WTC11 (cell line): ENCODE data around the gene ARID3B. TPM values are rescaled to one million over a fixed set of nuclear protein-coding genes. Genes with fewer than 3 reads are reported as not detected.
"Not testable (repeated sequence)": the region's sequence is repeated elsewhere in the genome, so short reads cannot be mapped to it uniquely, and the experiment has no call there.

Source experiments
- ATAC-seq: fragments of 200-7000 bp; cut with Tn5 transposase; 2 replicates; pipeline ENCODE4 v1.10.0; 2021; ENCODE audit warnings: mild to moderate bottlenecking, moderate library complexity
- CTCF ChIA-PET: fragments of 300-600 bp; sonication (Branson Sonifier 250); formaldehyde crosslinking; loops from one replicate; lab custom pipeline; 2021; ENCODE audit warnings: antibody characterized with exemption; lab: Charles Lee
- POLR2A ChIA-PET: fragments of 350-600 bp; sonication (Branson Sonifier 250); formaldehyde crosslinking; loops from one replicate; lab custom pipeline; 2021; ENCODE audit warnings: antibody characterized with exemption; lab: Charles Lee
- DNase-seq: peaks from one replicate; pipeline ENCODE4 v3.0.0; 2021; ENCODE audit warnings: low spot score
- H3K27ac Mint-ChIP-seq: 2 replicates; pipeline ENCODE4 v1.8.0; 2021; ENCODE audit warnings: mixed read lengths
- H3K27me3 Mint-ChIP-seq: 2 replicates; pipeline ENCODE4 v1.8.0; 2021; ENCODE audit warnings: low read depth, mild to moderate bottlenecking, moderate library complexity, mixed read lengths
- H3K36me3 Mint-ChIP-seq: 2 replicates; pipeline ENCODE4 v1.8.0; 2021; ENCODE audit warnings: mixed read lengths
- H3K4me1 Mint-ChIP-seq: 2 replicates; pipeline ENCODE4 v1.8.0; 2022; ENCODE audit warnings: mixed read lengths
- H3K4me3 Mint-ChIP-seq: 2 replicates; pipeline ENCODE4 v1.8.0; 2021; ENCODE audit warnings: mild to moderate bottlenecking, moderate library complexity, mixed read lengths
- H3K9me3 Mint-ChIP-seq: 2 replicates; pipeline ENCODE4 v1.8.0; 2021; ENCODE audit warnings: mixed read lengths
- CTCF ChIP-seq: fragments of 200-600 bp; IDR thresholded peaks from 2 replicates; pipeline ENCODE4 v1.8.0; 2022; ENCODE audit warnings: antibody characterized with exemption
- ESRRA ChIP-seq: sonication (generic); formaldehyde crosslinking; IDR thresholded peaks from 2 replicates; pipeline ENCODE4 v1.8.1; 2022; ENCODE audit warnings: mild to moderate bottlenecking, missing genetic modification reagents, borderline replicate concordance
- GTF2I ChIP-seq: fragments of 250-450 bp; sonication (Bioruptor Pico); conservative IDR thresholded peaks from 2 replicates; pipeline ENCODE4 v1.4.0; 2021; ENCODE audit warnings: mild to moderate bottlenecking
- IRF2 ChIP-seq: sonication (generic); formaldehyde crosslinking; IDR thresholded peaks from 2 replicates; pipeline ENCODE4 v1.8.0; 2022; ENCODE audit warnings: low read depth, missing genetic modification reagents, borderline replicate concordance
- NFATC4 ChIP-seq: fragments of 250-450 bp; sonication (Bioruptor Pico); IDR thresholded peaks from 2 replicates; pipeline ENCODE4 v1.9.0; 2021; ENCODE audit warnings: mild to moderate bottlenecking
- NFE2L1 ChIP-seq: sonication (generic); formaldehyde crosslinking; IDR thresholded peaks from 2 replicates; pipeline ENCODE4 v1.8.1; 2023; ENCODE audit warnings: missing genetic modification reagents
- PRRX2 ChIP-seq: fragments of 250-450 bp; sonication (Bioruptor Pico); IDR thresholded peaks from 2 replicates; pipeline ENCODE4 v1.8.0; 2021; ENCODE audit warnings: mild to moderate bottlenecking
- TP53 ChIP-seq: sonication (generic); formaldehyde crosslinking; IDR thresholded peaks from 2 replicates; pipeline ENCODE4 v1.8.1; 2023; ENCODE audit warnings: mild to moderate bottlenecking, missing genetic modification reagents
- ZNF138 ChIP-seq: sonication (generic); formaldehyde crosslinking; conservative IDR thresholded peaks from 2 replicates; pipeline ENCODE4 v1.8.1; 2022; ENCODE audit warnings: mild to moderate bottlenecking, moderate library complexity, missing genetic modification reagents
- ZNF232 ChIP-seq: sonication (generic); formaldehyde crosslinking; IDR thresholded peaks from 2 replicates; pipeline ENCODE4 v1.8.0; 2022; ENCODE audit warnings: mild to moderate bottlenecking, missing genetic modification reagents
- ZNF317 ChIP-seq: sonication (generic); formaldehyde crosslinking; IDR thresholded peaks from 2 replicates; pipeline ENCODE4 v1.8.1; 2023; ENCODE audit warnings: low read depth, mild to moderate bottlenecking, moderate library complexity, missing genetic modification reagents, borderline replicate concordance
- ZNF532 ChIP-seq: fragments of 250-450 bp; sonication (Bioruptor Pico); IDR thresholded peaks from 2 replicates; pipeline ENCODE4 v1.9.0; 2021; ENCODE audit warnings: mild to moderate bottlenecking, borderline replicate concordance
- total RNA-seq: library from RNA; stranded (reverse); gene quantifications from 3 replicates; pipeline ENCODE4 v1.2.3, GENCODE V29; 2021
- TF ChIP-seq, protein P1 (sequence below): sonication (generic); formaldehyde crosslinking; IDR thresholded peaks from 2 replicates; pipeline ENCODE4 v1.8.1; 2023; ENCODE audit warnings: mild to moderate bottlenecking, missing genetic modification reagents, moderate library complexity

Gene ARID3B
- total RNA-seq, 1 experiment from 2014 or later = 133 TPM

- POLR2A ChIA-PET = interaction anchor here (1.1 kb wide), 1 partner anchor 62 kb away, joined by 3 read pairs; no protein-coding TSS in a partner anchor
- H3K4me3 Mint-ChIP-seq = no peak overlapping the region
- peak overlapping the region; percentile 90 for H3K27ac Mint-ChIP-seq
These were observed 5.5 kb upstream of the ARID3B start for GRCh38 chr15:74535388-74536084.

DNA sequence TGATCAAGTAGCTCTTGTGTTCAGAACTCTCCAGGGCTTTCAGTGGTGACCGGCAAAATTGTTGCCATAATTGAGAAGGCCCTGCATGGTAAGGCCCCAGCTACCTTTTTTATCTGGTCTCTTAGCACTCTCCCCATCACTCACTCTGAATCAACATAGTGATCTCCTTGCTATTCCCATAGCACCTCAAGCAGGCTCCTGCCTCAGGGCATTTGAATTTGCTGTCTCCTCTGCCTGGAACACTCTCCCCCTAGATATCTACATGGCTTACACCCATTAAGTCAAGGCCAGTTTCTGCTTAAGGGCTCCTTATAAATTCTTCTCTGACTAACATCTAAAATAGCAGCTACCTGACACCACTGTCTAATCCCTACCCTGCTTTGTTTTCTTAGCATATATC lies 3.3 kb upstream of the ARID3B start:
- peak overlapping the region; percentile 88 for H3K27ac Mint-ChIP-seq
- H3K27me3 Mint-ChIP-seq = no peaks in the 10 kb centered on the region; the same call in 1 of the 2 replicates
- ChIA-PET CTCF (no interaction called here), POLR2A (no interaction called here)
- H3K36me3 Mint-ChIP-seq = 0 out of 2 replicates have a peak, but pooled peaks cover 4% of the 10 kb centered on the region
- no peaks in the 10 kb centered on the region for H3K9me3 Mint-ChIP-seq
- ATAC-seq (no peak), DNase-seq (no peak)
- H3K4me1 Mint-ChIP-seq = peaks cover 34% of the 10 kb centered on the region
- H3K4me3 Mint-ChIP-seq = no peak overlapping the region
- TF ChIP-seq TP53 (CRISPR knock-in tag) = no peak
- TF ChIP-seq, protein P1, sequence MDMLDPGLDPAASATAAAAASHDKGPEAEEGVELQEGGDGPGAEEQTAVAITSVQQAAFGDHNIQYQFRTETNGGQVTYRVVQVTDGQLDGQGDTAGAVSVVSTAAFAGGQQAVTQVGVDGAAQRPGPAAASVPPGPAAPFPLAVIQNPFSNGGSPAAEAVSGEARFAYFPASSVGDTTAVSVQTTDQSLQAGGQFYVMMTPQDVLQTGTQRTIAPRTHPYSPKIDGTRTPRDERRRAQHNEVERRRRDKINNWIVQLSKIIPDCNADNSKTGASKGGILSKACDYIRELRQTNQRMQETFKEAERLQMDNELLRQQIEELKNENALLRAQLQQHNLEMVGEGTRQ (CRISPR knock-in tag) = no peak
- no peak for TF ChIP-seq CTCF
- TF ChIP-seq ZNF232 (CRISPR knock-in tag) = no peak

More at GRCh38 chr15:74535388-74536084, 5.5 kb upstream of the ARID3B start:
- Mint-ChIP-seq H3K36me3 (no peaks in the 10 kb centered on the region), H3K4me1 (peaks cover 42% of the 10 kb centered on the region), H3K27me3 (no peaks in the 10 kb centered on the region; the same call in 1 of the 2 replicates), H3K9me3 (no peaks in the 10 kb centered on the region)
- ATAC-seq (no peak), DNase-seq (no peak)
- CTCF ChIA-PET = no interaction called here
- TF ChIP-seq NFE2L1 (CRISPR knock-in tag) (no peak), NFATC4 (CRISPR knock-in tag) (no peak), CTCF (no peak), IRF2 (CRISPR knock-in tag) (no peak), ZNF317 (CRISPR knock-in tag) (no peak)

GRCh38 chr15:74539521-74539920 lies 1.5 kb upstream of the ARID3B start:
- peak overlapping the region; percentile 94 for H3K4me3 Mint-ChIP-seq
- POLR2A ChIA-PET, H3K9me3 Mint-ChIP-seq, H3K27me3 Mint-ChIP-seq, DNase-seq, ATAC-seq: not testable (repeated sequence)
- H3K27ac Mint-ChIP-seq = peak overlapping the region; percentile 97
- H3K36me3 Mint-ChIP-seq = peaks cover 15% of the 10 kb centered on the region
- peaks cover 45% of the 10 kb centered on the region for H3K4me1 Mint-ChIP-seq
- CTCF ChIA-PET = interaction anchor here (2.0 kb wide), 1 partner anchor 57 kb away, joined by 6 read pairs; no protein-coding TSS in a partner anchor

- H3K4me3 Mint-ChIP-seq = peak overlapping the region; percentile 94
- CTCF ChIA-PET = interaction anchor here (0.6 to 2.0 kb wide), 14 partner anchors 9 to 361 kb away, joined by 3 to 9 read pairs (median 4); partner anchors contain the start of gene UBL7
- ATAC-seq (no peak), DNase-seq (no peak)
- H3K4me1 Mint-ChIP-seq = peaks cover 48% of the 10 kb centered on the region
- no peaks in the 10 kb centered on the region; the same call in 1 of the 2 replicates for H3K27me3 Mint-ChIP-seq
- peak overlapping the region; percentile 97 for H3K27ac Mint-ChIP-seq
- H3K9me3 Mint-ChIP-seq = no peaks in the 10 kb centered on the region
- POLR2A ChIA-PET = interaction anchor here (0.6 to 1.7 kb wide), 7 partner anchors 8 to 79 kb away, joined by 3 to 9 read pairs (median 5); partner anchors contain the start of genes CLK3 and UBL7
- H3K36me3 Mint-ChIP-seq = peaks cover 21% of the 10 kb centered on the region
- TF ChIP-seq ZNF532 (CRISPR knock-in tag) = no peak
- no peak for TF ChIP-seq NFATC4 (CRISPR knock-in tag)
- no peak for TF ChIP-seq PRRX2
- TF ChIP-seq ESRRA (CRISPR knock-in tag) = no peak
- TF ChIP-seq ZNF138 = no peak
- TF ChIP-seq GTF2I = no peak
These were observed 759 bp upstream of the ARID3B start for GRCh38 chr15:74540161-74540760.
